ENCODE data around the gene PIK3R4. TPM values are rescaled to one million over a fixed set of nuclear protein-coding genes. Genes with fewer than 3 reads are reported as not detected.

Gene PIK3R4
- total RNA-seq, 6 donors from 2014 or later, result 24.6 to 44.2 (median 33.4) TPM

GRCh38 chr3:130759692-130760338, 13.2 kb upstream of the PIK3R4 start:
- H3K27ac ChIP-seq, result no peak overlapping the region
- no peak overlapping the region for H3K4me3 ChIP-seq
- peak; percentile 75 to 78 for ATAC-seq (ENCODE audit: low FRiP score in 2 of 2)
- no peaks in the 10 kb centered on the region for H3K4me1 ChIP-seq
- H3K27me3 ChIP-seq, result no peaks in the 10 kb centered on the region
- H3K9me3 ChIP-seq, result no peaks in the 10 kb centered on the region
- no peaks in the 10 kb centered on the region for H3K36me3 ChIP-seq
- peak in 1 of 2 donors; percentile 60 for DNase-seq
- WGBS, 2 donors, result 1 to 2% methylated on average over 4 of the region's 4 CpGs
- TF ChIP-seq POLR2A (IDR thresholded peaks at IDR 0.05) (no peak), CTCF (IDR thresholded peaks at IDR 0.05) (peak; percentile 49 to 73 (median 68))

GRCh38 chr3:130758624-130759369, 12.2 kb upstream of the PIK3R4 start:
- no peaks in the 10 kb centered on the region for H3K27me3 ChIP-seq
- H3K4me3 ChIP-seq, result no peak overlapping the region
- ATAC-seq (ENCODE audit: low FRiP score in 2 of 2) (no peak), DNase-seq (no peak)
- 86 to 87% methylated on average over 7 of the region's 7 CpGs for WGBS, 2 donors
- no peak overlapping the region for H3K27ac ChIP-seq
- H3K4me1 ChIP-seq, result no peaks in the 10 kb centered on the region
- no peaks in the 10 kb centered on the region for H3K9me3 ChIP-seq
- H3K36me3 ChIP-seq, result no peaks in the 10 kb centered on the region
- TF ChIP-seq CTCF (IDR thresholded peaks at IDR 0.05) (no peak), POLR2AphosphoS5 (IDR thresholded peaks at IDR 0.05) (no peak), POLR2A (IDR thresholded peaks at IDR 0.05) (no peak), EP300 (IDR thresholded peaks at IDR 0.05) (no peak)

GRCh38 chr3:130757611-130758150, 11.1 kb upstream of the PIK3R4 start:
- TF ChIP-seq EP300 (IDR thresholded peaks at IDR 0.05) (no peak), CTCF (IDR thresholded peaks at IDR 0.05) (no peak), POLR2AphosphoS5 (IDR thresholded peaks at IDR 0.05) (no peak), POLR2A (IDR thresholded peaks at IDR 0.05) (no peak)
- WGBS, 2 donors, result 80 to 86% methylated on average over 3 of the region's 3 CpGs
- DNase-seq (no peak), ATAC-seq (ENCODE audit: low FRiP score in 2 of 2) (no peak)
- Histone ChIP-seq H3K27ac (no peak overlapping the region), H3K27me3 (no peaks in the 10 kb centered on the region), H3K36me3 (no peaks in the 10 kb centered on the region), H3K9me3 (no peaks in the 10 kb centered on the region), H3K4me3 (no peak overlapping the region), H3K4me1 (no peaks in the 10 kb centered on the region)

- H3K9me3 ChIP-seq, result no peaks in the 10 kb centered on the region
- H3K27me3 ChIP-seq, result no peaks in the 10 kb centered on the region
- no peak overlapping the region for H3K27ac ChIP-seq
- H3K4me1 ChIP-seq, result no peaks in the 10 kb centered on the region
- no peak overlapping the region for H3K4me3 ChIP-seq
- WGBS, 2 donors, result 69 to 76% methylated on average over 5 of the region's 5 CpGs
- H3K36me3 ChIP-seq, result no peaks in the 10 kb centered on the region
- TF ChIP-seq POLR2A (IDR thresholded peaks at IDR 0.05) (no peak), POLR2AphosphoS5 (IDR thresholded peaks at IDR 0.05) (no peak), CTCF (IDR thresholded peaks at IDR 0.05) (no peak), EP300 (IDR thresholded peaks at IDR 0.05) (no peak)
- no peak for ATAC-seq (ENCODE audit: low FRiP score in 2 of 2)
- DNase-seq, result no peak
Measured at GRCh38 chr3:130755666-130756065, 9.0 kb upstream of the PIK3R4 start.
